K562 (cell line): ENCODE results near the gene SCRN3. TPM values are rescaled to one million over a fixed set of nuclear protein-coding genes. Genes with fewer than 3 reads are reported as not detected.

Experiments used
- BCLAF1 ChIP-seq, 2 experiments: fragments of 450-650 bp in 1 of 2; IDR thresholded peaks; 2 replicates each; pipeline ENCODE4 v1.6.1; 2011 to 2017; ENCODE audit warnings: low read depth in 2 of 2, antibody characterized with exemption in 1 of 2, borderline replicate concordance in 1 of 2, low read length in 1 of 2, mild to moderate bottlenecking in 1 of 2, mixed read lengths in 1 of 2; ENCODE audit not compliant: control insufficient read depth in 1 of 2
- ETV6 ChIP-seq, 3 experiments: fragments of 150-350 bp in 1 of 3; sonication (generic) in 1 of 3; formaldehyde crosslinking in 1 of 3; IDR thresholded peaks; 2 replicates each; pipeline versions ENCODE4 v1.6.1 to v1.8.0; 2014 to 2022; ENCODE audit warnings: borderline replicate concordance in 2 of 3, low read depth in 2 of 3, antibody characterized with exemption in 1 of 3, low read length in 1 of 3, mild to moderate bottlenecking in 1 of 3, missing genetic modification reagents in 1 of 3
- GABPB2 ChIP-seq: fragments of 250-450 bp; sonication (Bioruptor Pico); conservative IDR thresholded peaks from 2 replicates; pipeline ENCODE4 v1.5.1; 2021; ENCODE audit warnings: mild to moderate bottlenecking
- HMG20B ChIP-seq: fragments of 250-450 bp; sonication (Bioruptor Pico); IDR thresholded peaks from 2 replicates; pipeline ENCODE4 v1.5.0; 2021; ENCODE audit warnings: mild to moderate bottlenecking
- PATZ1 ChIP-seq: fragments of 250-450 bp; sonication (Bioruptor Pico); IDR thresholded peaks from 2 replicates; pipeline ENCODE4 v1.5.0; 2020; ENCODE audit warnings: mild to moderate bottlenecking, borderline replicate concordance
- POLR2A ChIP-seq: fragments of 450-650 bp; conservative IDR thresholded peaks from 2 replicates; pipeline ENCODE4 v1.6.1; 2016
- RBM15 ChIP-seq: fragments of 200-400 bp; formaldehyde crosslinking; IDR thresholded peaks from 2 replicates; pipeline ENCODE4 v1.6.1; 2018; ENCODE audit warnings: mild to moderate bottlenecking, low read length, moderate library complexity; ENCODE audit not compliant: insufficient read depth
- RHOXF2B ChIP-seq: fragments of 250-450 bp; sonication (Bioruptor Pico); conservative IDR thresholded peaks from 2 replicates; pipeline ENCODE4 v1.5.1; 2021
- SAFB2 ChIP-seq: fragments of 200-400 bp; formaldehyde crosslinking; IDR thresholded peaks from 2 replicates; pipeline ENCODE4 v1.6.1; 2018; ENCODE audit warnings: borderline replicate concordance, low read length, low read depth, moderate library complexity; ENCODE audit not compliant: severe bottlenecking
- SIN3B ChIP-seq: fragments of 450-650 bp; IDR thresholded peaks from 2 replicates; pipeline ENCODE4 v1.6.1; 2017; ENCODE audit warnings: low read depth, mild to moderate bottlenecking, moderate library complexity
- TCF3 ChIP-seq: sonication (generic); formaldehyde crosslinking; IDR thresholded peaks from 2 replicates; pipeline ENCODE4 v1.4.0; 2020; ENCODE audit warnings: mild to moderate bottlenecking, missing genetic modification reagents
- ZBED1 ChIP-seq: IDR thresholded peaks from 2 replicates; pipeline ENCODE4 v1.6.1; 2014
- ZBTB26 ChIP-seq: fragments of 450-650 bp; formaldehyde crosslinking; IDR thresholded peaks from 2 replicates; pipeline ENCODE4 v1.4.0; 2022; ENCODE audit warnings: missing genetic modification characterization
- ZNF134 ChIP-seq: fragments of 250-450 bp; sonication (Bioruptor Pico); conservative IDR thresholded peaks from 2 replicates; pipeline ENCODE4 v1.4.0; 2020
- ZNF785 ChIP-seq: fragments of 250-450 bp; sonication (Bioruptor Pico); IDR thresholded peaks from 2 replicates; pipeline ENCODE4 v1.4.0; 2020; ENCODE audit warnings: mild to moderate bottlenecking
- polyA plus RNA-seq, 8 experiments: library from polyadenylated mRNA; depleted of rRNA in 4 of 8; stranded (reverse) in 5 of 8; unstranded in 3 of 8; fragments of >200 nt; fragmentation: Nextera tagmentation in 2 of 8; fragmentation: Illumina TruSeq in 1 of 8; extraction: Ambion mirVana in 2 of 8; extraction: Trizol in 1 of 8; gene quantifications; 2 replicates each; pipeline versions ENCODE4 v1.2.1 to v1.2.3, GENCODE V29; 2011 to 2014; ENCODE audit warnings: inconsistent platforms in 1 of 8, missing spikeins in 1 of 8
- total RNA-seq, 7 experiments: library from RNA; depleted of rRNA in 6 of 7; stranded (reverse); fragments of >200 nt in 6 of 7; fragmentation: Illumina TruSeq in 2 of 7; extraction: Trizol in 2 of 7; gene quantifications; 2 replicates each; pipeline versions ENCODE4 v1.2.1 to v1.2.3, GENCODE V29; 2011 to 2021; ENCODE audit warnings: low replicate concordance in 1 of 7
- TF ChIP-seq, protein P1 (sequence below): fragments of 450-650 bp; formaldehyde crosslinking; IDR thresholded peaks from 2 replicates; pipeline ENCODE4 v1.4.0; 2022; ENCODE audit warnings: missing genetic modification characterization
- TF ChIP-seq, protein P2 (sequence below): fragments of 450-650 bp; IDR thresholded peaks from 2 replicates; pipeline ENCODE4 v1.6.1; 2017; ENCODE audit warnings: antibody characterized with exemption, mild to moderate bottlenecking

Gene SCRN3
- total and polyA plus RNA-seq, 9 of the 15 experiments (the other 6 are each of a cell fraction or from before 2014, with no cell fraction given), result 7.7 to 21.8 (median 20.0) TPM

- no peak for TF ChIP-seq HMG20B (CRISPR knock-in tag)
- TF ChIP-seq PATZ1 (CRISPR knock-in tag), result no peak
- no peak for TF ChIP-seq ZNF134 (CRISPR knock-in tag)
- no peak for TF ChIP-seq BCLAF1 (IDR thresholded peaks at IDR 0.05; ENCODE audit: borderline replicate concordance in 1 of 2, control insufficient read depth in 1 of 2, low read depth in 2 of 2, low read length in 1 of 2)
- TF ChIP-seq, protein P1, sequence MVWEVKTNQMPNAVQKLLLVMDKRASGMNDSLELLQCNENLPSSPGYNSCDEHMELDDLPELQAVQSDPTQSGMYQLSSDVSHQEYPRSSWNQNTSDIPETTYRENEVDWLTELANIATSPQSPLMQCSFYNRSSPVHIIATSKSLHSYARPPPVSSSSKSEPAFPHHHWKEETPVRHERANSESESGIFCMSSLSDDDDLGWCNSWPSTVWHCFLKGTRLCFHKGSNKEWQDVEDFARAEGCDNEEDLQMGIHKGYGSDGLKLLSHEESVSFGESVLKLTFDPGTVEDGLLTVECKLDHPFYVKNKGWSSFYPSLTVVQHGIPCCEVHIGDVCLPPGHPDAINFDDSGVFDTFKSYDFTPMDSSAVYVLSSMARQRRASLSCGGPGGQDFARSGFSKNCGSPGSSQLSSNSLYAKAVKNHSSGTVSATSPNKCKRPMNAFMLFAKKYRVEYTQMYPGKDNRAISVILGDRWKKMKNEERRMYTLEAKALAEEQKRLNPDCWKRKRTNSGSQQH, result no peak
- TF ChIP-seq GABPB2 (CRISPR knock-in tag), result no peak
- TF ChIP-seq SIN3B, result no peak
- no peak for TF ChIP-seq ETV6 (IDR thresholded peaks at IDR 0.05; ENCODE audit: borderline replicate concordance in 1 of 2, low read depth in 2 of 2, low read length in 1 of 2)
- no peak for TF ChIP-seq ETV6 (CRISPR knock-in tag; IDR thresholded peaks at IDR 0.05; ENCODE audit: borderline replicate concordance)
- TF ChIP-seq SAFB2, result no peak
- TF ChIP-seq TCF3 (CRISPR knock-in tag), result peak; percentile 36; the same call in 1 of the 2 replicates
- TF ChIP-seq RHOXF2B, result no peak
- no peak for TF ChIP-seq POLR2A
- TF ChIP-seq RBM15, result no peak
- TF ChIP-seq ZBTB26 (CRISPR knock-in tag), result no peak
- no peak for TF ChIP-seq ZNF785 (CRISPR knock-in tag)
- no peak for TF ChIP-seq ZBED1
- TF ChIP-seq, protein P2, sequence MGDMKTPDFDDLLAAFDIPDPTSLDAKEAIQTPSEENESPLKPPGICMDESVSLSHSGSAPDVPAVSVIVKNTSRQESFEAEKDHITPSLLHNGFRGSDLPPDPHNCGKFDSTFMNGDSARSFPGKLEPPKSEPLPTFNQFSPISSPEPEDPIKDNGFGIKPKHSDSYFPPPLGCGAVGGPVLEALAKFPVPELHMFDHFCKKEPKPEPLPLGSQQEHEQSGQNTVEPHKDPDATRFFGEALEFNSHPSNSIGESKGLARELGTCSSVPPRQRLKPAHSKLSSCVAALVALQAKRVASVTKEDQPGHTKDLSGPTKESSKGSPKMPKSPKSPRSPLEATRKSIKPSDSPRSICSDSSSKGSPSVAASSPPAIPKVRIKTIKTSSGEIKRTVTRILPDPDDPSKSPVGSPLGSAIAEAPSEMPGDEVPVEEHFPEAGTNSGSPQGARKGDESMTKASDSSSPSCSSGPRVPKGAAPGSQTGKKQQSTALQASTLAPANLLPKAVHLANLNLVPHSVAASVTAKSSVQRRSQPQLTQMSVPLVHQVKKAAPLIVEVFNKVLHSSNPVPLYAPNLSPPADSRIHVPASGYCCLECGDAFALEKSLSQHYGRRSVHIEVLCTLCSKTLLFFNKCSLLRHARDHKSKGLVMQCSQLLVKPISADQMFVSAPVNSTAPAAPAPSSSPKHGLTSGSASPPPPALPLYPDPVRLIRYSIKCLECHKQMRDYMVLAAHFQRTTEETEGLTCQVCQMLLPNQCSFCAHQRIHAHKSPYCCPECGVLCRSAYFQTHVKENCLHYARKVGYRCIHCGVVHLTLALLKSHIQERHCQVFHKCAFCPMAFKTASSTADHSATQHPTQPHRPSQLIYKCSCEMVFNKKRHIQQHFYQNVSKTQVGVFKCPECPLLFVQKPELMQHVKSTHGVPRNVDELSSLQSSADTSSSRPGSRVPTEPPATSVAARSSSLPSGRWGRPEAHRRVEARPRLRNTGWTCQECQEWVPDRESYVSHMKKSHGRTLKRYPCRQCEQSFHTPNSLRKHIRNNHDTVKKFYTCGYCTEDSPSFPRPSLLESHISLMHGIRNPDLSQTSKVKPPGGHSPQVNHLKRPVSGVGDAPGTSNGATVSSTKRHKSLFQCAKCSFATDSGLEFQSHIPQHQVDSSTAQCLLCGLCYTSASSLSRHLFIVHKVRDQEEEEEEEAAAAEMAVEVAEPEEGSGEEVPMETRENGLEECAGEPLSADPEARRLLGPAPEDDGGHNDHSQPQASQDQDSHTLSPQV, result no peak
These were observed 18.6 kb upstream of the SCRN3 start (continued) for GRCh38 chr2:174376967-174377366.
